ENCODE results near the gene ART3.

- TF ChIP-seq POLR2A (IDR thresholded peaks at IDR 0.05) (no peak), CTCF (IDR thresholded peaks at IDR 0.05 in 4 of 5, conservative IDR thresholded peaks at IDR 0.05 in 1 of 5) (no peak)
These were observed 85.8 kb downstream of the ART3 start for GRCh38 chr4:76160355-76160754.
